ENCODE results near the gene CCL14.
"Not testable (repeated sequence)": the region's sequence is repeated elsewhere in the genome, so short reads cannot be mapped to it uniquely, and the experiment has no call there.

The CCL14 gene

GRCh38 chr17:35942588-35943186 is 43.8 kb downstream of the CCL14 start:
- H3K27ac ChIP-seq = no peak overlapping the region
- TF ChIP-seq, protein P1, sequence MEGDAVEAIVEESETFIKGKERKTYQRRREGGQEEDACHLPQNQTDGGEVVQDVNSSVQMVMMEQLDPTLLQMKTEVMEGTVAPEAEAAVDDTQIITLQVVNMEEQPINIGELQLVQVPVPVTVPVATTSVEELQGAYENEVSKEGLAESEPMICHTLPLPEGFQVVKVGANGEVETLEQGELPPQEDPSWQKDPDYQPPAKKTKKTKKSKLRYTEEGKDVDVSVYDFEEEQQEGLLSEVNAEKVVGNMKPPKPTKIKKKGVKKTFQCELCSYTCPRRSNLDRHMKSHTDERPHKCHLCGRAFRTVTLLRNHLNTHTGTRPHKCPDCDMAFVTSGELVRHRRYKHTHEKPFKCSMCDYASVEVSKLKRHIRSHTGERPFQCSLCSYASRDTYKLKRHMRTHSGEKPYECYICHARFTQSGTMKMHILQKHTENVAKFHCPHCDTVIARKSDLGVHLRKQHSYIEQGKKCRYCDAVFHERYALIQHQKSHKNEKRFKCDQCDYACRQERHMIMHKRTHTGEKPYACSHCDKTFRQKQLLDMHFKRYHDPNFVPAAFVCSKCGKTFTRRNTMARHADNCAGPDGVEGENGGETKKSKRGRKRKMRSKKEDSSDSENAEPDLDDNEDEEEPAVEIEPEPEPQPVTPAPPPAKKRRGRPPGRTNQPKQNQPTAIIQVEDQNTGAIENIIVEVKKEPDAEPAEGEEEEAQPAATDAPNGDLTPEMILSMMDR (IDR thresholded peaks at IDR 0.05) = no peak
- no peak for TF ChIP-seq ZFX (IDR thresholded peaks at IDR 0.05; ENCODE audit: borderline replicate concordance)

- H3K27ac ChIP-seq = not testable (repeated sequence)
These were observed 48.0 kb downstream of the CCL14 start for GRCh38 chr17:35938492-35938891.

DNA sequence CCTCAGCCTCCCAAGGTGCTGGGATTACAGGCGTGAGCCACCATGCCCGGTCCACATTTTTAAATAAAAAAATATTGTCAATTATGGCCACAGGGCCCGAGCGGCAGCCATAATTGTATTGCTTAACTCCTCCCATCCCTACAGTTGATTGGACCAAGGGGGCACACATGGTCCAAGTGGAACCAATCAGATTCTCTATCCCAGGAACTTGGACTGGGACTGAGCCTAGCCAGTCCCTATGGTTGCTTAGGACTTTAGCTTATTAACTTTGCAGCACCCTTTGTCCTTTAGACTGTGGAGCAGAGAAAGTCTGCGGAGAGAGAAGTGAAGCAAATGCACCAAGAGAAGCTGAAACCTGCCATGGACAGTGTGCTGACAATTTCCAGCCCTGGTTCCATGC is 50.5 kb downstream of the CCL14 start:
- H3K27ac ChIP-seq = no peak overlapping the region
- TF ChIP-seq, protein P1 (IDR thresholded peaks at IDR 0.05) = no peak
- TF ChIP-seq ZFX (IDR thresholded peaks at IDR 0.05; ENCODE audit: borderline replicate concordance) = no peak

GRCh38 chr17:35934760-35935159 is 51.8 kb downstream of the CCL14 start:
- no peak overlapping the region for H3K27ac ChIP-seq
- TF ChIP-seq, protein P1 (IDR thresholded peaks at IDR 0.05) = no peak
- no peak for TF ChIP-seq ZFX (IDR thresholded peaks at IDR 0.05; ENCODE audit: borderline replicate concordance)
